Activated B cell treated with CpG ODN at 0.5 μM for 24 hours (primary cell): Measurements from ENCODE around the gene C19orf73. TPM values are rescaled to one million over a fixed set of nuclear protein-coding genes. Genes with fewer than 3 reads are reported as not detected.
"Not testable (repeated sequence)": the region's sequence is repeated elsewhere in the genome, so short reads cannot be mapped to it uniquely, and the experiment has no call there.

Experiments used
- ATAC-seq: fragments of 200-7000 bp; cut with Tn5 transposase; one replicate; pipeline ENCODE4 v1.10.0; 2021; ENCODE audit warnings: low read depth, mild to moderate bottlenecking, moderate library complexity
- CTCF ChIA-PET: fragments of 350-600 bp; sonication (Branson Sonifier 250); formaldehyde crosslinking; loops from one replicate; lab custom pipeline; 2021; ENCODE audit warnings: antibody characterized with exemption; lab: Charles Lee
- POLR2A ChIA-PET: fragments of 350-600 bp; sonication (Branson Sonifier 250); formaldehyde crosslinking; loops from one replicate; lab custom pipeline; 2021; ENCODE audit warnings: antibody characterized with exemption; lab: Charles Lee
- DNase-seq: peaks from one replicate; pipeline ENCODE4 v3.0.0; 2022
- H3K27ac Mint-ChIP-seq: one replicate; pipeline ENCODE4 v1.8.0; 2020; ENCODE audit warnings: mixed read lengths
- H3K27me3 Mint-ChIP-seq: one replicate; pipeline ENCODE4 v1.8.0; 2021; ENCODE audit warnings: mixed read lengths
- H3K36me3 Mint-ChIP-seq: one replicate; pipeline ENCODE4 v1.8.0; 2021; ENCODE audit warnings: low read depth, mixed read lengths
- H3K4me1 Mint-ChIP-seq: one replicate; pipeline ENCODE4 v1.8.0; 2021; ENCODE audit warnings: mixed read lengths
- H3K4me3 Mint-ChIP-seq: one replicate; pipeline ENCODE4 v1.8.0; 2020; ENCODE audit warnings: mild to moderate bottlenecking, mixed read lengths
- H3K9me3 Mint-ChIP-seq: one replicate; pipeline ENCODE4 v1.8.0; 2020; ENCODE audit warnings: mixed read lengths
- intact Hi-C: fragments of 100-400 bp; cut with micrococcal nuclease; formaldehyde crosslinking; loops from one replicate; pipeline ENCODE4 v1.15.1; 2024
- total RNA-seq: library from RNA; stranded (reverse); gene quantifications from 2 replicates; pipeline ENCODE4 v1.2.3, GENCODE V29; 2022
- TF ChIP-seq, protein P1 (sequence below): fragments of 200-600 bp; IDR thresholded peaks from one replicate; pipeline ENCODE4 v1.8.0; 2022; ENCODE audit warnings: antibody characterized with exemption, mild to moderate bottlenecking

Gene C19orf73
- total RNA-seq, 1 donor from 2014 or later: 0.98 TPM

DNA sequence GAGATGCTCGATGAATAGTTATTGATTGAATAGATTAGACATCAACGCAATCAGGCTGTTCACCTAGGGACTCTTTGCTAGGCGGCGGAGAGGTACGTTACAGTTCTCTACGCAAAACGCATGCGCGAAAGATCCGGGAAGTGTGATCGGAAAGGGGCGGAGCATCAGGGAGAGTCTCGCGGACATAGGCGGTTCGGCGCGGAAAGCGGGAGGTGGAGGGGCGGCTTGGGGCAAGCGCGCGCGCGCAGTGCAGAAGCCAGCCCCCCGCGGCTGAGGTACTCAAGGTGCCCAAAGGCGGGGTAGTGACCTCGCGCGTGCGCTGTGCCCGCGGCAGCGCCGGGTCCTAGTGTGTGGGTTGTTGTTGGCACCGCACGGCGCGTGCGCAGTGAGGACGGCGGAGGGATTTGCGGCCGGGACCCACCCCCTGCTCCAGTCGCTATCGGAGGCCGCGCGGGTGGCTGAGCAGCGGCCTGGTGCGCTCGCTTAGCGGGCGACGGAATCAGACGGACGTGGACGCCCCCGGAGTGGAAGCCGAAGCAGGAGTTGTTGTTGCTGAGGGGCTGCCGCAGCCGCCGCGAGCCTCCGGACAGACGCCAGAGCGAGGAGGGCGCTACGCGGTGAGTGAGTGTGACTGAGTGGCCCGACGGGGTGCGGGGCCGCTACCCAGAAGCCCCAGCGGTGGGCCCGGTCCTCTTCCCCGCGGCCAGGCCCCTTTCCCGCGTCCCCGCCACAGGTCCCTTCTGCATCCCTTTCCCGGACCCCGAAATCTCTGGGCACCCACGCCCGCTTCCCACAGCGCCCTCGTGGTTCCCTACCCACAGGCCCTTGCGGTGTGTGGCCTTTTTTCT lies 33.7 kb downstream of the C19orf73 start, which contains the start of gene SNRNP70:
TSS of gene SNRNP70 (plus strand) at position 432 of the 848 bp plus-strand sequence. CDS start 964 bp downstream, outside the sequence.
- ChIA-PET CTCF (no interaction called here), POLR2A (interaction anchor here (1.0 kb wide), 1 partner anchor 13 kb away, joined by 4 read pairs; no protein-coding TSS in a partner anchor)
- Mint-ChIP-seq H3K4me3 (peak within 1 kb of the TSS; percentile 93), H3K4me1 (peaks cover 41% of the 10 kb centered on the region), H3K27me3 (peaks cover 6% of the 10 kb centered on the region), H3K9me3 (no peaks in the 10 kb centered on the region), H3K27ac (peak within 1 kb of the TSS; percentile 93), H3K36me3 (peaks cover 39% of the 10 kb centered on the region)
- intact Hi-C loops: loop anchor here (1.0 to 10.0 kb wide), 5 partner anchors 34 to 447 kb away; partner anchors contain the start of genes C19orf73, GYS1, NUCB1 and PPFIA3
- TF ChIP-seq, protein P1, sequence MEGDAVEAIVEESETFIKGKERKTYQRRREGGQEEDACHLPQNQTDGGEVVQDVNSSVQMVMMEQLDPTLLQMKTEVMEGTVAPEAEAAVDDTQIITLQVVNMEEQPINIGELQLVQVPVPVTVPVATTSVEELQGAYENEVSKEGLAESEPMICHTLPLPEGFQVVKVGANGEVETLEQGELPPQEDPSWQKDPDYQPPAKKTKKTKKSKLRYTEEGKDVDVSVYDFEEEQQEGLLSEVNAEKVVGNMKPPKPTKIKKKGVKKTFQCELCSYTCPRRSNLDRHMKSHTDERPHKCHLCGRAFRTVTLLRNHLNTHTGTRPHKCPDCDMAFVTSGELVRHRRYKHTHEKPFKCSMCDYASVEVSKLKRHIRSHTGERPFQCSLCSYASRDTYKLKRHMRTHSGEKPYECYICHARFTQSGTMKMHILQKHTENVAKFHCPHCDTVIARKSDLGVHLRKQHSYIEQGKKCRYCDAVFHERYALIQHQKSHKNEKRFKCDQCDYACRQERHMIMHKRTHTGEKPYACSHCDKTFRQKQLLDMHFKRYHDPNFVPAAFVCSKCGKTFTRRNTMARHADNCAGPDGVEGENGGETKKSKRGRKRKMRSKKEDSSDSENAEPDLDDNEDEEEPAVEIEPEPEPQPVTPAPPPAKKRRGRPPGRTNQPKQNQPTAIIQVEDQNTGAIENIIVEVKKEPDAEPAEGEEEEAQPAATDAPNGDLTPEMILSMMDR: no peak
- peak; percentile 97 for ATAC-seq
- DNase-seq: peak; percentile 99

DNA sequence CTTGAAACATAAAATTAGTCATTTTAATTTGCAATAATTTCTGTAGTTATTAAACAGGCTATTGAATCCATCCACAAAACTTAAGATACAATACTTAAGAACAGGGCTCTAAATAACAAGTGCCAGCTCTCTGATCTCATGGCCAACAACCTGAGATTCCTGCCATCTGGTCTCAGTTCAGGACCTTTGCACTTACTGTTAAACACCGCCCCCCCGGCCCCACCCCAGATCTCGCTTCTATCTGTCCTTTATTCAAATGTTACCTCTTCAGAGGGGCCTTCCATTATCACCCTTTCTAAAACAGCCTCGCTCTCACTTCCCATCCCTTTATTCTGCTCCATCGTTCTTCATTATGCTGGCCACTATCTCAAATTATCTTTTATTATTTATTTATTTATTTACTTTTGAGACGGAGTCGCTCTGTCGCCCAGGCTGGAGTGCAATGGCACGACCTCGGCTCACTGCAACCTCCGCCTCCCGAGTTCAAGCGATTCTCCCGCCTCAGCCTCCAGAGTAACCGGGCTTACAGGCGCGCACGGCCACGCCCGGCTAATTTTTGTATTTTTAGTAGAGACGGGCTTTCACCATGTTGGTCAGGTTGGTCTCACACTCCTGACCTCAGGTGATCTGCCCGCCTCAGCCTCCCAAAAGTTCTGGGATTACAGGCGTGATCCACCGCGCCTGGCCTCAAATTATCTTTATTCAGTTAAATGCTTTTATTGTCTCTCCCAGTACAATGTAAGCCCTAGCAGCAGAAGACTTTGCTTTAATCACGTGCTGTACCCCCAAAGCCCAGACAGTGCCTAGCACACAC lies 34.5 kb downstream of the C19orf73 start:
- ChIA-PET POLR2A (no interaction called here), CTCF (no interaction called here)
- intact Hi-C loops: loop anchor here (1.0 to 10.0 kb wide), 5 partner anchors 34 to 446 kb away; partner anchors contain the start of genes C19orf73, GYS1, NUCB1 and PPFIA3
- ATAC-seq (no peak), DNase-seq (no peak)
- Mint-ChIP-seq H3K36me3 (peaks cover 33% of the 10 kb centered on the region), H3K27me3 (peaks cover 6% of the 10 kb centered on the region), H3K4me3 (peak overlapping the region; percentile 93), H3K4me1 (peaks cover 39% of the 10 kb centered on the region), H3K27ac (peak overlapping the region; percentile 93), H3K9me3 (no peaks in the 10 kb centered on the region)
- TF ChIP-seq, protein P1: no peak

DNA sequence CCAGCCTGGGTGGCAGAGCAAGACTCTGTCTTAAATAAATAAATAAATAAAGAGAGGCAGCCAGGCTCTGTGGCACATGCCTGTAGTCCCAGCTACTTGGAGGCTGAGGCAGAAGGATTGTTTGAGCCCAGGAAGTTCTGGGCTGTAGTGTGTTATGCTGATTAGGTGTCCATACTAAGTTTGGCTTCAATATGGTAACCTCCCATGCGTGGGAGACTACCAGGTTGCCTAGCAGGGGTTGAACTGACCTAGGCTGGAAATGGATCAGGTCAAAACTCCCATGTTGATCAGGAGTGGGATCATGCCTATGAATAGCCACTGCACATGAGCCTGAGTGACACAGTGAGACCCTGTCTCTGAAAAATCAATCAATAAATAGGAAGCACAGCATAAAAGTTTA lies 37.7 kb downstream of the C19orf73 start:
- H3K36me3 Mint-ChIP-seq: peaks cover 10% of the 10 kb centered on the region
- H3K27ac Mint-ChIP-seq: no peak overlapping the region
- ChIA-PET POLR2A (no interaction called here), CTCF (interaction anchor here (0.9 kb wide), 1 partner anchor 17 kb away, joined by 3 read pairs; no protein-coding TSS in a partner anchor)
- peaks cover 13% of the 10 kb centered on the region for H3K4me1 Mint-ChIP-seq
- no peak overlapping the region for H3K4me3 Mint-ChIP-seq
- H3K9me3 Mint-ChIP-seq: no peaks in the 10 kb centered on the region
- H3K27me3 Mint-ChIP-seq: peaks cover 8% of the 10 kb centered on the region
- no peak for ATAC-seq
- TF ChIP-seq, protein P1: no peak
- DNase-seq: no peak
- intact Hi-C loops: loop anchor here (10.0 kb wide), 1 partner anchor 296 kb away; no protein-coding TSS in a partner anchor

DNA sequence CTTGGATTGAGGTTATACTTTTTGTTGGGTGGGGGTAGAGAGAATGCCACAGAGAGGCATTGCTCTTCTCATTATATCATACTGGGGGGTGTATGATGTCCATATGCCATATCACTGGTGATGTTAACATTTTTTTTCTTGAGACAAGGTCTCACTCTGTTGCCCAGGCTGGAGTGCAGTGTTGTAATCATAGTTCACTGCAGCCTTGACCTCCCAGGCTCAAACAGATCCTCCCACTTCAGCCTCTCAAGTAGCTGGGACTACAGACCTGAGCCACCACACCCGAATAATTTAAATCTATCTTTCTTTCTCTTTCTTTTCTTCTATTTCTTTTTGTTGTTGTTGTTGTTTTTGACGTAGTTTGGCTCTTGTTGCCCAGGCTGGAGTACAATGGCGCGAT lies 38.6 kb downstream of the C19orf73 start:
- H3K27me3 Mint-ChIP-seq: peaks cover 15% of the 10 kb centered on the region
- no peak overlapping the region for H3K27ac Mint-ChIP-seq
- ATAC-seq (no peak), DNase-seq (no peak)
- H3K4me1 Mint-ChIP-seq: peaks cover 11% of the 10 kb centered on the region
- CTCF ChIA-PET: interaction anchor here (0.9 kb wide), 1 partner anchor 17 kb away, joined by 3 read pairs; no protein-coding TSS in a partner anchor
- TF ChIP-seq, protein P1: no peak
- no peaks in the 10 kb centered on the region for H3K9me3 Mint-ChIP-seq
- H3K36me3 Mint-ChIP-seq: peaks cover 3% of the 10 kb centered on the region
- intact Hi-C loops: loop anchor here (10.0 kb wide), 1 partner anchor 296 kb away; no protein-coding TSS in a partner anchor
- POLR2A ChIA-PET: no interaction called here
- no peak overlapping the region for H3K4me3 Mint-ChIP-seq

DNA sequence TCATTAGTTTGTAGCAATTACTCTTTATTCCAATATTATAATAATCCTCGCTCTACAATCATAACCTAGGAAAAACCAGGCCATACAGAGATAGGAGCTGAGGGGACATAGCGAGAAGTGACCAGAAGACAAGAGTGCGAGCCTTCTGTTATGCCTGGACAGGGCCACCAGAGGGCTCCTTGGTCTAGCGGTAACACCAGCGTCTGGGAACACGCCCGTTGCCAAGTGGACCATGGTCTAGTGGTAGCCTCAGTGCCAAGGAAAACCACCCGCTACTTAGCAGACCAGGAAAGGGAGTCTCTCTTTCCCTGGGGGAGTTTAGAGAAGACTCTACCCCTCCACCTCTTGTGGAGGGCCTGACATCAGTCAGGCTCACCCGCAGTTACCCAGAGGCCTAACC lies 44.1 kb downstream of the C19orf73 start:
- H3K36me3 Mint-ChIP-seq, POLR2A ChIA-PET, H3K27ac Mint-ChIP-seq, H3K4me3 Mint-ChIP-seq, H3K9me3 Mint-ChIP-seq, DNase-seq, ATAC-seq: not testable (repeated sequence)
- CTCF ChIA-PET: interaction anchor here (0.6 kb wide), 1 partner anchor 154 kb away, joined by 3 read pairs; no protein-coding TSS in a partner anchor
- Mint-ChIP-seq H3K27me3 (peaks cover 40% of the 10 kb centered on the region), H3K4me1 (peaks cover 19% of the 10 kb centered on the region)
- intact Hi-C loops: loop anchor here (1.0 to 2.0 kb wide), 2 partner anchors 71 to 76 kb away; no protein-coding TSS in a partner anchor
